B cell (primary cell): ENCODE measurements around the gene TTC39C.

ENCODE experiments used
- EZH2 ChIP-seq: IDR thresholded peaks from 2 replicates; pipeline ENCODE4 v1.6.1; 2012; ENCODE audit warnings: borderline replicate concordance, low read depth, mild to moderate bottlenecking, moderate library complexity, low read length; ENCODE audit not compliant: insufficient read depth, poor library complexity, severe bottlenecking
- TF ChIP-seq, protein P1 (sequence below): fragments of 200-600 bp; IDR thresholded peaks from one replicate; pipeline ENCODE4 v1.8.0; 2022; ENCODE audit warnings: antibody characterized with exemption, mild to moderate bottlenecking

DNA sequence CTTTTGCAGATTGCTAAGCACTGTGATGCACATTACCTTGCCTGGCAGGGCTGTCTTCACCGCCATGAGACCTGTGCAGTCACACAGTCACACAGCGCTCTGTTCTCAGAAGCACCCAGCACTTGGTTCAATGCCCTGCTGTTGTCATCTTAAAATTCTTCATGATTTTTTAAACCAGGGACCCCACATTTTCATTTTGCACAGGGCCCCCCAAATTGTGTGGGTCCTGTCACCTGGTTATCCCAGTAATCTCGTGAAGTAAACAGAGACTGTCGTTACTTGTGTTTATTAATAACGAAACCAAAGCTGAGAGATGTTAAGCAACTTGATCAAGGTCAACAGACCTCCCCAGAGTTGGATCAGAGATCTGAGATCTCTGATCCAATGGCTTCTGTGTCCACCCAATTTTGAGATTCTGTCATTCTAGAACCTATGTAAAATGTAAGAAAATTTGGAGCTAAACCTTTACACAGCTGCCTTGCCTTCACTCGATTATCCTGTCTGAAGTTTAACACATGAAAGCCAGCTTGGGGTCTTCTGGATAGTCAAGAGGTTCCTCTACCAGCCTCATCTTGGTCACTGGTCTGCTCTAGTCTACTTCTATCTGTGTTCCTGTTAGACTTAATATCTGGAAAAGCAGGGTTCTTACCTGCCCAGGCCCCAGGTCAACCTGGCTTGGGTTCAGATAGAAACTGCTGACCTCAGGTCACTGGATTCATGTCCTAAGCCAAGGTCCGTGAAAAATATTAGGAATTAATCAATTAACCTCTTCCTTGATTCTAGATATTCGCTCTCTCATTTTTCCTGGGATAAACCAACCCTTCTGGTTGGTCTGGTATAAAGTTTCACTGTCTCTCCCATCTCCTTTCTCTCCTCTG, 13.7 kb upstream of the TTC39C start:
- TF ChIP-seq, protein P1, sequence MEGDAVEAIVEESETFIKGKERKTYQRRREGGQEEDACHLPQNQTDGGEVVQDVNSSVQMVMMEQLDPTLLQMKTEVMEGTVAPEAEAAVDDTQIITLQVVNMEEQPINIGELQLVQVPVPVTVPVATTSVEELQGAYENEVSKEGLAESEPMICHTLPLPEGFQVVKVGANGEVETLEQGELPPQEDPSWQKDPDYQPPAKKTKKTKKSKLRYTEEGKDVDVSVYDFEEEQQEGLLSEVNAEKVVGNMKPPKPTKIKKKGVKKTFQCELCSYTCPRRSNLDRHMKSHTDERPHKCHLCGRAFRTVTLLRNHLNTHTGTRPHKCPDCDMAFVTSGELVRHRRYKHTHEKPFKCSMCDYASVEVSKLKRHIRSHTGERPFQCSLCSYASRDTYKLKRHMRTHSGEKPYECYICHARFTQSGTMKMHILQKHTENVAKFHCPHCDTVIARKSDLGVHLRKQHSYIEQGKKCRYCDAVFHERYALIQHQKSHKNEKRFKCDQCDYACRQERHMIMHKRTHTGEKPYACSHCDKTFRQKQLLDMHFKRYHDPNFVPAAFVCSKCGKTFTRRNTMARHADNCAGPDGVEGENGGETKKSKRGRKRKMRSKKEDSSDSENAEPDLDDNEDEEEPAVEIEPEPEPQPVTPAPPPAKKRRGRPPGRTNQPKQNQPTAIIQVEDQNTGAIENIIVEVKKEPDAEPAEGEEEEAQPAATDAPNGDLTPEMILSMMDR = no peak
- TF ChIP-seq EZH2 = no peak
